Testis (tissue), 5 donors: ENCODE data around the gene ITPKB. TPM values are rescaled to one million over a fixed set of nuclear protein-coding genes. Genes with fewer than 3 reads are reported as not detected.

ENCODE experiments used
- DNase-seq: peaks from one replicate; pipeline ENCODE4 v3.0.0-alpha.2; 2019
- H3K27ac ChIP-seq, 2 donors: fragments of 200-600 bp; sonication (generic); one replicate each; pipeline ENCODE4 v1.5.1; 2019
- H3K27me3 ChIP-seq: fragments of 200-600 bp; sonication (generic); one replicate; pipeline ENCODE4 v1.5.1; 2019
- H3K36me3 ChIP-seq: fragments of 200-600 bp; sonication (generic); one replicate; pipeline ENCODE4 v1.5.1; 2017; ENCODE audit warnings: low read depth; ENCODE audit errors: missing control alignments
- H3K4me1 ChIP-seq: fragments of 200-600 bp; sonication (generic); one replicate; pipeline ENCODE4 v1.5.1; 2019
- H3K4me3 ChIP-seq, 2 donors: fragments of 200-600 bp; sonication (generic); one replicate each; pipeline ENCODE4 v1.5.1; 2017 to 2019
- H3K9me3 ChIP-seq: fragments of 200-600 bp; sonication (generic); one replicate; pipeline ENCODE4 v1.5.1; 2017
- CTCF ChIP-seq, 3 experiments: fragments of 450-650 bp in 2 of 3; fragments of 200-600 bp in 1 of 3; sonication (generic) in 1 of 3; IDR thresholded peaks; one replicate each; pipeline ENCODE4 v1.5.1; 2016 to 2019; ENCODE audit warnings: antibody characterized with exemption in 3 of 3, mild to moderate bottlenecking in 2 of 3, moderate library complexity in 1 of 3
- POLR2A ChIP-seq: fragments of 450-650 bp; IDR thresholded peaks from one replicate; pipeline ENCODE4 v1.6.1; 2017; ENCODE audit warnings: antibody characterized with exemption, mild to moderate bottlenecking, moderate library complexity
- WGBS, 2 donors: methylation state at CpG; one replicate each; pipeline ENCODE4 v1.1.5; 2018; 5-methylcytosine and 5-hydroxymethylcytosine counted together
- intact Hi-C: fragments of 100-400 bp; cut with DNase I; formaldehyde crosslinking; loops from one replicate; pipeline ENCODE4 v1.15.1; 2023; ENCODE audit warnings: low total_unique reads
- long read RNA-seq, 2 donors: transcript quantifications; one replicate each; lab custom pipeline, GENCODE V29; 2026
- polyA plus RNA-seq: library from polyadenylated mRNA; stranded (reverse); fragments of 350-450 nt; fragmentation: Illumina TruSeq; extraction: RNeasy Lipid Tissue Mini Kit (QIAGEN cat#74804); gene quantifications from one replicate; pipeline ENCODE4 v1.2.3, GENCODE V29; 2014; ENCODE audit warnings: low read depth, low replicate concordance; ENCODE audit not compliant: insufficient read depth
- total RNA-seq, 2 donors: library from RNA; depleted of rRNA; stranded (reverse); fragments of >200 nt; gene quantifications; one replicate each; pipeline ENCODE4 v1.2.3, GENCODE V29; 2016

The ITPKB gene
- total RNA-seq (10 to 100 TPM; 13.5 to 18.0 TPM), polyA plus RNA-seq (11.4 TPM)
- long read RNA-seq, donor 1, full-length matches to known transcripts, result 1 of 1 reads
- long read RNA-seq, donor 1, partial matches to known transcripts, result 0 of 1 reads
- long read RNA-seq, donor 1, other reads (novel, unspliced or antisense), result 0 of 1 reads
- long read RNA-seq, donor 2, full-length matches to known transcripts, result 2 of 2 reads
- long read RNA-seq, donor 2, partial matches to known transcripts, result 0 of 2 reads
- long read RNA-seq, donor 2, other reads (novel, unspliced or antisense), result 0 of 2 reads

- Histone ChIP-seq H3K27ac (peak within 1 kb of the TSS; percentile 80 to 87), H3K9me3 (no peaks in the 10 kb centered on the region), H3K27me3 (no peaks in the 10 kb centered on the region), H3K4me1 (peaks cover 20% of the 10 kb centered on the region), H3K36me3 (no peaks in the 10 kb centered on the region), H3K4me3 (peak within 1 kb of the TSS; percentile 63 to 80)
- WGBS, 2 donors, result 0 to 1% methylated on average over 23 of the region's 23 CpGs
- peak; percentile 75 for DNase-seq
- intact Hi-C loops, result loop anchor here (10.0 kb wide), 1 partner anchor 94 kb away; no protein-coding TSS in a partner anchor
- TF ChIP-seq POLR2A (no peak), CTCF (IDR thresholded peaks at IDR 0.05) (no peak)
Observed at GRCh38 chr1:226738995-226739695, at the start of gene ITPKB. Gene ITPKB, minus strand, starts transcription at chr1:226739282. Its CDS starts 1,824 bp downstream, at chr1:226737458.

- no peak overlapping the region for H3K27ac ChIP-seq
- WGBS, 2 donors, result 94 to 97% methylated on average over 7 of the region's 7 CpGs
- intact Hi-C loops, result no loop called here
Observed at GRCh38 chr1:226787638-226788037, 48.6 kb upstream of the ITPKB start.

GRCh38 chr1:226787071-226787470 is 48.0 kb upstream of the ITPKB start:
- intact Hi-C loops, result no loop called here
- Histone ChIP-seq H3K4me1 (no peaks in the 10 kb centered on the region), H3K27me3 (no peaks in the 10 kb centered on the region), H3K9me3 (no peaks in the 10 kb centered on the region), H3K27ac (no peak overlapping the region), H3K4me3 (no peak overlapping the region), H3K36me3 (no peaks in the 10 kb centered on the region)
- TF ChIP-seq POLR2A (no peak), CTCF (IDR thresholded peaks at IDR 0.05) (no peak)
- 81 to 82% methylated on average over 2 of the region's 2 CpGs for WGBS, 2 donors
- no peak for DNase-seq

More at GRCh38 chr1:226787638-226788037, 48.6 kb upstream of the ITPKB start:
- DNase-seq, result no peak
- H3K4me1 ChIP-seq, result no peaks in the 10 kb centered on the region
- no peaks in the 10 kb centered on the region for H3K9me3 ChIP-seq
- no peak for TF ChIP-seq POLR2A
- no peak for TF ChIP-seq CTCF (IDR thresholded peaks at IDR 0.05)
- no peaks in the 10 kb centered on the region for H3K36me3 ChIP-seq
- no peaks in the 10 kb centered on the region for H3K27me3 ChIP-seq
- H3K4me3 ChIP-seq, result no peak overlapping the region

- TF ChIP-seq CTCF (IDR thresholded peaks at IDR 0.05) (no peak), POLR2A (no peak)
- intact Hi-C loops, result no loop called here
- Histone ChIP-seq H3K4me3 (no peak overlapping the region), H3K27me3 (no peaks in the 10 kb centered on the region), H3K27ac (no peak overlapping the region), H3K4me1 (no peaks in the 10 kb centered on the region), H3K9me3 (no peaks in the 10 kb centered on the region), H3K36me3 (no peaks in the 10 kb centered on the region)
- WGBS, 2 donors, result 94 to 100% methylated on average over 1 to 3 of the region's 3 CpGs
- DNase-seq, result no peak
Observed at GRCh38 chr1:226786550-226786949, 47.5 kb upstream of the ITPKB start.
